Stomach (tissue), 9 donors: Measurements from ENCODE around the gene BCAN. TPM values are rescaled to one million over a fixed set of nuclear protein-coding genes. Genes with fewer than 3 reads are reported as not detected.

Experiments
- DNase-seq, 2 donors: peaks; one replicate each; pipeline versions ENCODE4 v3.0.0 to v3.0.0-alpha.2; 2013 to 2019
- H3K27ac ChIP-seq, 5 donors: fragments of 200-600 bp in 4 of 5; sonication (generic) in 4 of 5; one replicate each; pipeline ENCODE4 v1.5.1; 2013 to 2019; ENCODE audit warnings: mild to moderate bottlenecking in 1 of 5, moderate library complexity in 1 of 5
- H3K27me3 ChIP-seq, 3 donors: fragments of 200-600 bp; sonication (generic); one replicate each; pipeline ENCODE4 v1.5.1; 2017 to 2019; ENCODE audit warnings: mixed run types in 1 of 3
- H3K36me3 ChIP-seq, 4 donors: fragments of 200-600 bp; sonication (generic); 1 replicate in 3 of 4; 2 replicates in 1 of 4; pipeline ENCODE4 v1.5.1; 2016 to 2019
- H3K4me1 ChIP-seq, 4 donors: fragments of 200-600 bp; sonication (generic); one replicate each; pipeline ENCODE4 v1.5.1; 2016 to 2019
- H3K4me3 ChIP-seq, 4 donors: fragments of 200-600 bp; sonication (generic) in 3 of 4; one replicate each; pipeline ENCODE4 v1.5.1; 2016 to 2019; ENCODE audit warnings: mild to moderate bottlenecking in 1 of 4
- H3K9me3 ChIP-seq, 4 donors: fragments of 200-600 bp; sonication (generic); one replicate each; pipeline ENCODE4 v1.5.1; 2016 to 2019
- EP300 ChIP-seq: sonication (generic); formaldehyde crosslinking; IDR thresholded peaks from one replicate; pipeline ENCODE4 v1.6.1; 2017; ENCODE audit warnings: antibody characterized with exemption
- POLR2A ChIP-seq, 4 donors: fragments of 450-650 bp; IDR thresholded peaks; one replicate each; pipeline ENCODE4 v1.6.1; 2016; ENCODE audit warnings: antibody characterized with exemption in 4 of 4, control low read depth in 2 of 4, mild to moderate bottlenecking in 1 of 4, moderate library complexity in 1 of 4
- POLR2AphosphoS5 ChIP-seq, 3 donors: sonication (generic); formaldehyde crosslinking; IDR thresholded peaks; one replicate each; pipeline ENCODE4 v1.6.1; 2016; ENCODE audit warnings: antibody characterized with exemption in 3 of 3
- WGBS, 5 donors: extraction: QIAGEN DNeasy Blood & Tissue Kit in 3 of 5; methylation state at CpG; one replicate each; pipeline versions ENCODE4 v1.1.5 to v1.1.7; 2013 to 2018; 5-methylcytosine and 5-hydroxymethylcytosine counted together
- intact Hi-C: fragments of 100-400 bp; cut with DNase I; formaldehyde crosslinking; loops from one replicate; pipeline ENCODE4 v1.15.1; 2023; ENCODE audit warnings: low total_unique reads
- polyA plus RNA-seq, 3 donors: library from polyadenylated mRNA; stranded (reverse); fragments of 200-250 nt; gene quantifications; one replicate each; pipeline ENCODE4 v1.2.3, GENCODE V29; 2013
- total RNA-seq, 5 donors: library from RNA; depleted of rRNA; stranded (reverse); fragments of >200 nt; gene quantifications; one replicate each; pipeline versions ENCODE4 v1.1.0 to v1.2.3, GENCODE V29; 2014 to 2016
- TF ChIP-seq, protein P1 (sequence below), 7 experiments: fragments of 450-650 bp in 4 of 7; fragments of 200-600 bp in 3 of 7; sonication (generic) in 3 of 7; IDR thresholded peaks; one replicate each; pipeline ENCODE4 v1.5.1; 2016 to 2019; ENCODE audit warnings: antibody characterized with exemption in 7 of 7, control low read depth in 2 of 7, mild to moderate bottlenecking in 1 of 7
- donor health status: healthy with polysubstance abuse.
- donor health status: Bipolar disorder and iron deficiency.
- donor health status: healthy.

BCAN gene
- total and polyA plus RNA-seq, 8 donors, result 0.05 to 39.7 (median 5.7) TPM; not detected in 5

DNA sequence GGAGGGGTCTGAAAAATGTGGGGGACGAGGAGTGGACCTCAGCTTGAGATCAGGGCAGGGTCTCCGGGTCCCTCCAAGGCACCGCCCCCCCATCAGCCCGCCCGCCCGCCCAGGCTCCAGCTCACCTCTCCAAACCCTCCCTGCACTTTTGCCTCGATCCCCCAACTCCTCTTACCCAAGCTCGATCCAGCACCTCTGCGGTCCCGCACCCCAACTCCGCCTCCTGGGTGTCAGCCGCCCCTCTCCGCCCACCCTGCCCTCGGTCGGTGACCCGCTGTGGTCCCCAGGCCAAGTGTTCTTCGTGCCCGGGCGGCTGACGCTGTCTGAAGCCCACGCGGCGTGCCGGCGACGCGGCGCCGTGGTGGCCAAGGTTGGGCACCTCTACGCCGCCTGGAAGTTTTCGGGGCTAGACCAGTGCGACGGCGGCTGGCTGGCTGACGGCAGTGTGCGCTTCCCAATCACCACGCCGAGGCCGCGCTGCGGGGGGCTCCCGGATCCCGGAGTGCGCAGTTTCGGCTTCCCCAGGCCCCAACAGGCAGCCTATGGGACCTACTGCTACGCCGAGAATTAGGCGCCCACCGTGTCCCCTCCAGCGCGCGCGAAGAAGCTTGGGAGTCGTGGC, 17.0 kb upstream of the BCAN start:
- H3K27ac ChIP-seq, result peak overlapping the region in 1 of 5 donors; percentile 51
- intact Hi-C loops, result no loop called here
- 0 to 5% (median 2%) methylated on average over 7 to 55 of the region's 55 CpGs for WGBS, 5 donors
- peak in 1 of 2 donors; percentile 35 for DNase-seq
- H3K36me3 ChIP-seq, result no peaks in the 10 kb centered on the region
- H3K27me3 ChIP-seq, result peaks cover 21 to 97% (median 62%) of the 10 kb centered on the region in 3 donors
- TF ChIP-seq, protein P1, sequence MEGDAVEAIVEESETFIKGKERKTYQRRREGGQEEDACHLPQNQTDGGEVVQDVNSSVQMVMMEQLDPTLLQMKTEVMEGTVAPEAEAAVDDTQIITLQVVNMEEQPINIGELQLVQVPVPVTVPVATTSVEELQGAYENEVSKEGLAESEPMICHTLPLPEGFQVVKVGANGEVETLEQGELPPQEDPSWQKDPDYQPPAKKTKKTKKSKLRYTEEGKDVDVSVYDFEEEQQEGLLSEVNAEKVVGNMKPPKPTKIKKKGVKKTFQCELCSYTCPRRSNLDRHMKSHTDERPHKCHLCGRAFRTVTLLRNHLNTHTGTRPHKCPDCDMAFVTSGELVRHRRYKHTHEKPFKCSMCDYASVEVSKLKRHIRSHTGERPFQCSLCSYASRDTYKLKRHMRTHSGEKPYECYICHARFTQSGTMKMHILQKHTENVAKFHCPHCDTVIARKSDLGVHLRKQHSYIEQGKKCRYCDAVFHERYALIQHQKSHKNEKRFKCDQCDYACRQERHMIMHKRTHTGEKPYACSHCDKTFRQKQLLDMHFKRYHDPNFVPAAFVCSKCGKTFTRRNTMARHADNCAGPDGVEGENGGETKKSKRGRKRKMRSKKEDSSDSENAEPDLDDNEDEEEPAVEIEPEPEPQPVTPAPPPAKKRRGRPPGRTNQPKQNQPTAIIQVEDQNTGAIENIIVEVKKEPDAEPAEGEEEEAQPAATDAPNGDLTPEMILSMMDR (IDR thresholded peaks at IDR 0.05), result no peak
- no peak for TF ChIP-seq EP300
- no peak for TF ChIP-seq POLR2A (IDR thresholded peaks at IDR 0.05)
- no peak for TF ChIP-seq POLR2AphosphoS5 (IDR thresholded peaks at IDR 0.05)
- no peaks in the 10 kb centered on the region for H3K9me3 ChIP-seq
- H3K4me3 ChIP-seq, result peak overlapping the region; percentile 34 to 54 (median 36)
- H3K4me1 ChIP-seq, result peaks cover 23 to 27% (median 26%) of the 10 kb centered on the region in 4 donors

GRCh38 chr1:156625436-156626078, 16.4 kb upstream of the BCAN start:
- peak overlapping the region in 1 of 5 donors; percentile 24 for H3K27ac ChIP-seq
- H3K27me3 ChIP-seq, result peaks cover 21 to 97% (median 60%) of the 10 kb centered on the region in 3 donors
- TF ChIP-seq POLR2AphosphoS5 (IDR thresholded peaks at IDR 0.05) (no peak), EP300 (no peak), POLR2A (IDR thresholded peaks at IDR 0.05) (no peak)
- TF ChIP-seq, protein P1 (IDR thresholded peaks at IDR 0.05), result peak in 5 of 7 experiments; percentile 38 to 84 (median 70)
- WGBS, 5 donors, result 0 to 2% (median 1%) methylated on average over 20 to 45 of the region's 45 CpGs
- peak; percentile 61 to 81 for DNase-seq
- H3K9me3 ChIP-seq, result no peaks in the 10 kb centered on the region
- H3K36me3 ChIP-seq, result no peaks in the 10 kb centered on the region
- peak overlapping the region; percentile 34 to 54 (median 36) for H3K4me3 ChIP-seq
- peaks cover 23 to 27% (median 26%) of the 10 kb centered on the region in 4 donors for H3K4me1 ChIP-seq
- intact Hi-C loops, result no loop called here

DNA sequence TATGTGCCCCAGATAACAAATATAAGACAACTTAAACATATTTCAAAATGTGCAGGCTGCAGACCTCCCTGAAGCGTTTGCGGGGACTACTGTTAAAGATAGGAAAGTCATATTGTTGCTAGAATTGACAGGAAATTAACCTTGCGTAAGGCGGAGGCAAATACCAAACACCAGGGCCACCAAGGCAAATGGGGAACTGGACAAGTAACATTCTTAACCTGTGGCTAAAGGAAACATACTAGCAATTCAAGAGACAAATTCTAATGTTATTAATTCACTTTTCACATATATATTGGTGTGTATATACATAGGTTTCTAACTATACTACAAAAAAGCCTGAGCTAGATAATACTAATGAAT, 15.9 kb upstream of the BCAN start:
- intact Hi-C loops, result no loop called here
- H3K27me3 ChIP-seq, result peaks cover 21 to 97% (median 63%) of the 10 kb centered on the region in 3 donors
- TF ChIP-seq, protein P1 (IDR thresholded peaks at IDR 0.05), result no peak
- TF ChIP-seq POLR2A (IDR thresholded peaks at IDR 0.05) (no peak), POLR2AphosphoS5 (IDR thresholded peaks at IDR 0.05) (no peak), EP300 (no peak)

DNA sequence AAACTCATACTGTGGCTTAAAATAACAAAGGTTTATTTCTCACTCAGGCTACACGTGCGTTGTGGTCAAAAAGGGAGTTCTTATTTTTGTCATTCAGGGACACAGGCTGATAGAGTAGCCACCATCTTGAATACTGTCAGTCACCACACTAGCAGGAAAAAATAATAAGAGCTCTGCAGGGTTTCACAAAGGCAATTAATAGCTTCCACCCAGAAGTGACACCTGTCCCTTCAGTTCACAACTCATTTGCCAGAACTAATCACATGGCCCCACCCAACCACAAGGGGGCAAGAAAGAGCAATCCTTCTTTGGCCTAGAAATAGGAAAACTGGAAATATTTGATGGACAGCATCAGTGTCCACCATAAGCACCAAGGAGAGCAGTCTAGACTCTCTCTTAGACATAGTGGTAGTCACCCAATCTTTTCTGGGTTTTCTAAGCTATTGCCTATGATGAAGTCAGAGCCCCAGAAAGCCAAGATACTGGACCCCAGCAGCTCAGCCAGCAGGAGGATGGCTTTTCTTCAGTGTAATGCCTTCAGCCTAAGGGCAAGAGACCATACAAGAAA, 14.5 kb upstream of the BCAN start:
- Histone ChIP-seq H3K36me3 (no peaks in the 10 kb centered on the region), H3K4me3 (no peak overlapping the region), H3K27ac (no peak overlapping the region), H3K4me1 (peaks cover 23 to 27% (median 26%) of the 10 kb centered on the region in 4 donors), H3K9me3 (no peaks in the 10 kb centered on the region), H3K27me3 (peaks cover 21 to 97% (median 59%) of the 10 kb centered on the region in 3 donors)
- intact Hi-C loops, result no loop called here
- DNase-seq, result peak; percentile 43 to 62
- TF ChIP-seq EP300, result no peak
- TF ChIP-seq, protein P1 (IDR thresholded peaks at IDR 0.05), result peak in 5 of 7 experiments; percentile 22 to 61 (median 56)
- 49 to 79% (median 76%) methylated on average over 2 of the region's 2 CpGs for WGBS, 5 donors

More for the DNA sequence above, 15.9 kb upstream of the BCAN start:
- Histone ChIP-seq H3K4me1 (peaks cover 23 to 27% (median 26%) of the 10 kb centered on the region in 4 donors), H3K4me3 (peak overlapping the region in 1 of 4 donors; percentile 54), H3K36me3 (no peaks in the 10 kb centered on the region), H3K9me3 (no peaks in the 10 kb centered on the region), H3K27ac (no peak overlapping the region)
- 39 to 46% (median 43%) methylated on average over 4 of the region's 4 CpGs for WGBS, 5 donors
- no peak for DNase-seq
